ENCODE measurements around the gene CBLN1.

DNA sequence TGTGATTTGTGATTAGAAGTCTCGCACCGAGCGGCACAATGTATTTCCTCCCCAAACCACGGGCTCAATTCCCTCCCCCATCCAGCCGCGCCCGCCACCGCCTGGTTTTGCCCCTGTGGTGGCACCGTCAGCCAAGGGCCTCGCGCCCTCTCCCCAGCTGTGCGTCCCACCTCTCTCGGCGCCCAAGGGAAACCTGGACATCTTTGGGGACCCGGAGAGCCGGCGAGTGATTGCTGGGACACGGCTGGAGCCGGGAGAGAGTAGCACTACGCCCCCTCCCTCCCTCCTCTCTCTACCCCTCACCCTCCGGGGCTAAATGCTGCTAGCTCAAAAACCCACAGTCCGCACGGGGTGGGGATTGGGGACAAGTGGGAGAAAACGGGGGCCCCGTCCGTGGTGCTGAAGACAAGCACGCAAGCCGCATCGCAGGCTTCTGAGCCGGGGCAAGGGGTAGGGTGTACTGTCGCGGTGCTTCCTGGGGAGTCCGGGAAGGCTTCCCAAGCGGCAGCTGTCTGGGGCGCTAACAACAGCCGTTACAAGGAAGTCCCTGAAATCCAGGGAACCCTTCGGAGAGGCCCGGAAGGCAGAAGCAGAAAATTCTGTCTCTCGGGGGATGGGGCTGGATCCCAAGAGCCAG is 1.4 kb downstream of the CBLN1 start:
- TF ChIP-seq, protein P1, sequence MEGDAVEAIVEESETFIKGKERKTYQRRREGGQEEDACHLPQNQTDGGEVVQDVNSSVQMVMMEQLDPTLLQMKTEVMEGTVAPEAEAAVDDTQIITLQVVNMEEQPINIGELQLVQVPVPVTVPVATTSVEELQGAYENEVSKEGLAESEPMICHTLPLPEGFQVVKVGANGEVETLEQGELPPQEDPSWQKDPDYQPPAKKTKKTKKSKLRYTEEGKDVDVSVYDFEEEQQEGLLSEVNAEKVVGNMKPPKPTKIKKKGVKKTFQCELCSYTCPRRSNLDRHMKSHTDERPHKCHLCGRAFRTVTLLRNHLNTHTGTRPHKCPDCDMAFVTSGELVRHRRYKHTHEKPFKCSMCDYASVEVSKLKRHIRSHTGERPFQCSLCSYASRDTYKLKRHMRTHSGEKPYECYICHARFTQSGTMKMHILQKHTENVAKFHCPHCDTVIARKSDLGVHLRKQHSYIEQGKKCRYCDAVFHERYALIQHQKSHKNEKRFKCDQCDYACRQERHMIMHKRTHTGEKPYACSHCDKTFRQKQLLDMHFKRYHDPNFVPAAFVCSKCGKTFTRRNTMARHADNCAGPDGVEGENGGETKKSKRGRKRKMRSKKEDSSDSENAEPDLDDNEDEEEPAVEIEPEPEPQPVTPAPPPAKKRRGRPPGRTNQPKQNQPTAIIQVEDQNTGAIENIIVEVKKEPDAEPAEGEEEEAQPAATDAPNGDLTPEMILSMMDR (conservative IDR thresholded peaks at IDR 0.05), result no peak
- no peak for TF ChIP-seq EZH2 (IDR thresholded peaks at IDR 0.05; ENCODE audit: low read depth)
